A549 (cell line): Measurements from ENCODE around the gene MYO1D. TPM values are rescaled to one million over a fixed set of nuclear protein-coding genes. Genes with fewer than 3 reads are reported as not detected.

Source experiments
- ATAC-seq, 2 experiments: fragments of 200-7000 bp in 1 of 2; fragments of >200 bp in 1 of 2; cut with Nextera tagmentation in 1 of 2; cut with Tn5 transposase in 1 of 2; 3 replicates each; pipeline versions ENCODE4 v1.8.0 to v1.9.1; 2018 to 2020; ENCODE audit warnings: mild to moderate bottlenecking in 1 of 2, moderate library complexity in 1 of 2
- CTCF ChIA-PET: fragments of 300-600 bp; sonication (Branson Sonifier 250); formaldehyde crosslinking; extraction: SDS; loops from one replicate; lab custom pipeline; 2021; ENCODE audit warnings: antibody characterized with exemption, inconsistent platforms; lab: Yijun Ruan, JAX
- POLR2A ChIA-PET: fragments of 350-600 bp; formaldehyde crosslinking; extraction: SDS; loops from one replicate; lab custom pipeline; 2021; ENCODE audit warnings: antibody characterized with exemption, inconsistent platforms; lab: Yijun Ruan, JAX
- DNase-seq, 2 experiments: peaks; one replicate each; pipeline versions ENCODE4 v3.0.0 to v3.0.0-alpha.2; 2011 to 2016; ENCODE audit warnings: low read depth in 1 of 2, low spot score in 1 of 2
- FAIRE-seq: peaks from 2 replicates; lab custom pipeline; 2011; peaks lifted over from hg19 to GRCh38; lab: Jason Lieb, UNC
- H3K27ac ChIP-seq, 2 experiments: fragments of >200 bp; sonication (Bioruptor Twin); formaldehyde crosslinking; 3 replicates each; pipeline ENCODE4 v1.5.1; 2016 to 2017
- H3K4me1 ChIP-seq: fragments of >200 bp; sonication (Bioruptor Twin); formaldehyde crosslinking; 3 replicates; pipeline ENCODE4 v1.6.1; 2016
- H3K4me2 ChIP-seq: fragments of >200 bp; sonication (Bioruptor Twin); formaldehyde crosslinking; 3 replicates; pipeline ENCODE4 v1.6.1; 2016
- H3K4me3 ChIP-seq: fragments of >200 bp; sonication (Bioruptor Twin); formaldehyde crosslinking; 3 replicates; pipeline ENCODE4 v1.5.1; 2016
- H3K9me3 ChIP-seq: fragments of >200 bp; sonication (Bioruptor Twin); formaldehyde crosslinking; 3 replicates; pipeline ENCODE4 v1.6.1; 2016
- CBX8 ChIP-seq: fragments of 200-600 bp; sonication (generic); IDR thresholded peaks from 2 replicates; pipeline ENCODE4 v1.6.1; 2016
- CEBPB ChIP-seq, 2 experiments: fragments of >200 bp in 1 of 2; sonication (Bioruptor Twin) in 1 of 2; formaldehyde crosslinking in 1 of 2; IDR thresholded peaks; 2 replicates each; pipeline ENCODE4 v1.6.1; 2012 to 2016
- CHD4 ChIP-seq: fragments of 200-600 bp; sonication (generic); IDR thresholded peaks from 2 replicates; pipeline ENCODE4 v1.6.1; 2016; ENCODE audit warnings: antibody characterized with exemption, mild to moderate bottlenecking, borderline replicate concordance
- ELK1 ChIP-seq: fragments of 150-350 bp; IDR thresholded peaks from 2 replicates; pipeline ENCODE4 v1.6.1; 2014; ENCODE audit warnings: low read depth, mild to moderate bottlenecking, low read length
- EP300 ChIP-seq, 2 experiments: fragments of >200 bp; sonication (Bioruptor Twin); formaldehyde crosslinking; IDR thresholded peaks; 2 replicates in 1 of 2; 3 replicates in 1 of 2; pipeline ENCODE4 v1.6.1; 2016 to 2017
- FOSL2 ChIP-seq, 2 experiments: fragments of 450-650 bp in 1 of 2; fragments of >200 bp in 1 of 2; sonication (Bioruptor Twin) in 1 of 2; formaldehyde crosslinking; IDR thresholded peaks; 2 replicates each; pipeline versions ENCODE4 v1.5.0 to v1.6.1; 2016 to 2020; ENCODE audit warnings: mild to moderate bottlenecking in 1 of 2, moderate library complexity in 1 of 2
- GATA3 ChIP-seq: IDR thresholded peaks from 2 replicates; pipeline ENCODE4 v1.6.1; 2012; ENCODE audit warnings: borderline replicate concordance
- HMGXB4 ChIP-seq: fragments of 250-450 bp; sonication (Bioruptor Pico); IDR thresholded peaks from 2 replicates; pipeline ENCODE4 v1.5.0; 2021; ENCODE audit warnings: mild to moderate bottlenecking, moderate library complexity, borderline replicate concordance
- HOXB5 ChIP-seq: fragments of 250-450 bp; sonication (Bioruptor Pico); IDR thresholded peaks from 2 replicates; pipeline ENCODE4 v1.5.0; 2020; ENCODE audit warnings: mild to moderate bottlenecking, moderate library complexity
- JUN ChIP-seq, 2 experiments: fragments of >200 bp; sonication (Bioruptor Twin); formaldehyde crosslinking; IDR thresholded peaks; 2 replicates in 1 of 2; 3 replicates in 1 of 2; pipeline ENCODE4 v1.6.1; 2016 to 2017
- KDM5A ChIP-seq: fragments of 200-600 bp; sonication (generic); IDR thresholded peaks from 2 replicates; pipeline ENCODE4 v1.6.1; 2016; ENCODE audit warnings: antibody characterized with exemption, mild to moderate bottlenecking
- MAX ChIP-seq: IDR thresholded peaks from 2 replicates; pipeline ENCODE4 v1.6.1; 2012
- NFE2L2 ChIP-seq: fragments of 150-350 bp; conservative IDR thresholded peaks from 2 replicates; pipeline ENCODE4 v1.6.1; 2014; ENCODE audit warnings: low read length
- NPAS2 ChIP-seq: fragments of 250-450 bp; sonication (Bioruptor Pico); IDR thresholded peaks from 2 replicates; pipeline ENCODE4 v1.8.0; 2022; ENCODE audit warnings: mild to moderate bottlenecking, moderate library complexity, borderline replicate concordance
- PHF8 ChIP-seq: fragments of 200-600 bp; sonication (generic); IDR thresholded peaks from 2 replicates; pipeline ENCODE4 v1.6.1; 2016; ENCODE audit warnings: low read depth, mild to moderate bottlenecking, antibody characterized with exemption, moderate library complexity, borderline replicate concordance
- POLR2A ChIP-seq: IDR thresholded peaks from 2 replicates; pipeline ENCODE4 v1.6.1; 2012; ENCODE audit warnings: mild to moderate bottlenecking, low read length
- RAD21 ChIP-seq, 2 experiments: fragments of >200 bp in 1 of 2; sonication (Bioruptor Twin) in 1 of 2; formaldehyde crosslinking in 1 of 2; IDR thresholded peaks in 1 of 2; conservative IDR thresholded peaks in 1 of 2; 2 replicates in 1 of 2; 3 replicates in 1 of 2; pipeline ENCODE4 v1.6.1; 2012 to 2018; ENCODE audit warnings: inconsistent platforms in 1 of 2
- RARB ChIP-seq: fragments of 250-450 bp; sonication (Bioruptor Pico); IDR thresholded peaks from 2 replicates; pipeline ENCODE4 v1.8.0; 2021; ENCODE audit warnings: mild to moderate bottlenecking, moderate library complexity
- REST ChIP-seq: fragments of 200-600 bp; sonication (generic); IDR thresholded peaks from 2 replicates; pipeline ENCODE4 v1.6.1; 2016; ENCODE audit warnings: antibody characterized with exemption, mild to moderate bottlenecking, moderate library complexity
- RFX5 ChIP-seq: fragments of 450-650 bp; IDR thresholded peaks from 2 replicates; pipeline ENCODE4 v1.7.1; 2014; ENCODE audit warnings: antibody characterized with exemption, mild to moderate bottlenecking, moderate library complexity
- WGBS: methylation state at CpG from one replicate; pipeline ENCODE4 v1.1.6; 2017; ENCODE audit errors: missing lambda C conversion rate; 5-methylcytosine and 5-hydroxymethylcytosine counted together
- polyA plus RNA-seq, 4 experiments: library from polyadenylated mRNA; depleted of rRNA in 3 of 4; stranded (reverse); fragments of >200 nt; fragmentation: RNase III in 1 of 4; extraction: RNeasy Plus Mini Kit Qiagen cat#74134 plus additional on column Dnase treatment in 1 of 4; gene quantifications; 2 replicates in 3 of 4; 3 replicates in 1 of 4; pipeline ENCODE4 v1.2.3, GENCODE V29; 2011 to 2017
- TF ChIP-seq, protein P1 (sequence below): IDR thresholded peaks from 2 replicates; pipeline ENCODE4 v1.6.1; 2012; ENCODE audit warnings: low read depth, borderline replicate concordance
- TF ChIP-seq, protein P2 (sequence below): fragments of >200 bp; sonication (Bioruptor Twin); formaldehyde crosslinking; IDR thresholded peaks from 3 replicates; pipeline ENCODE4 v1.5.1; 2016

MYO1D gene
- polyA plus RNA-seq, 2 of the 4 experiments (the other 2 are of a cell fraction): 2.8 to 4.2 TPM

GRCh38 chr17:32671896-32672295 is 205.0 kb downstream of the MYO1D start:
- ATAC-seq: no peak
- ChIA-PET POLR2A (no interaction called here), CTCF (interaction anchor here (0.8 kb wide), 1 partner anchor 13 kb away, joined by 4 read pairs; no protein-coding TSS in a partner anchor)
- no peak overlapping the region for H3K4me3 ChIP-seq
- DNase-seq: no peak
- FAIRE-seq: no peak
- H3K4me1 ChIP-seq: no peaks in the 10 kb centered on the region
- 86% methylated on average over 1 of the region's 1 CpG for WGBS
- TF ChIP-seq, protein P1, sequence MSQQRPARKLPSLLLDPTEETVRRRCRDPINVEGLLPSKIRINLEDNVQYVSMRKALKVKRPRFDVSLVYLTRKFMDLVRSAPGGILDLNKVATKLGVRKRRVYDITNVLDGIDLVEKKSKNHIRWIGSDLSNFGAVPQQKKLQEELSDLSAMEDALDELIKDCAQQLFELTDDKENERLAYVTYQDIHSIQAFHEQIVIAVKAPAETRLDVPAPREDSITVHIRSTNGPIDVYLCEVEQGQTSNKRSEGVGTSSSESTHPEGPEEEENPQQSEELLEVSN: no peak
- TF ChIP-seq, protein P2, sequence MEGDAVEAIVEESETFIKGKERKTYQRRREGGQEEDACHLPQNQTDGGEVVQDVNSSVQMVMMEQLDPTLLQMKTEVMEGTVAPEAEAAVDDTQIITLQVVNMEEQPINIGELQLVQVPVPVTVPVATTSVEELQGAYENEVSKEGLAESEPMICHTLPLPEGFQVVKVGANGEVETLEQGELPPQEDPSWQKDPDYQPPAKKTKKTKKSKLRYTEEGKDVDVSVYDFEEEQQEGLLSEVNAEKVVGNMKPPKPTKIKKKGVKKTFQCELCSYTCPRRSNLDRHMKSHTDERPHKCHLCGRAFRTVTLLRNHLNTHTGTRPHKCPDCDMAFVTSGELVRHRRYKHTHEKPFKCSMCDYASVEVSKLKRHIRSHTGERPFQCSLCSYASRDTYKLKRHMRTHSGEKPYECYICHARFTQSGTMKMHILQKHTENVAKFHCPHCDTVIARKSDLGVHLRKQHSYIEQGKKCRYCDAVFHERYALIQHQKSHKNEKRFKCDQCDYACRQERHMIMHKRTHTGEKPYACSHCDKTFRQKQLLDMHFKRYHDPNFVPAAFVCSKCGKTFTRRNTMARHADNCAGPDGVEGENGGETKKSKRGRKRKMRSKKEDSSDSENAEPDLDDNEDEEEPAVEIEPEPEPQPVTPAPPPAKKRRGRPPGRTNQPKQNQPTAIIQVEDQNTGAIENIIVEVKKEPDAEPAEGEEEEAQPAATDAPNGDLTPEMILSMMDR: no peak
- TF ChIP-seq PHF8: no peak
- no peak for TF ChIP-seq NFE2L2
- TF ChIP-seq FOSL2 (IDR thresholded peaks at IDR 0.05): no peak
- TF ChIP-seq FOSL2 (CRISPR knock-in tag; IDR thresholded peaks at IDR 0.05): no peak
- TF ChIP-seq CHD4: no peak
- TF ChIP-seq HOXB5: no peak
- no peak for TF ChIP-seq EP300 (IDR thresholded peaks at IDR 0.05)
- TF ChIP-seq RARB (CRISPR knock-in tag): no peak
- no peak for TF ChIP-seq ELK1
- no peak for TF ChIP-seq KDM5A
- no peak for TF ChIP-seq MAX
- no peak for TF ChIP-seq RAD21 (conservative IDR thresholded peaks at IDR 0.05 in 1 of 2, IDR thresholded peaks at IDR 0.05 in 1 of 2)
- TF ChIP-seq REST: no peak
- no peak for TF ChIP-seq JUN (IDR thresholded peaks at IDR 0.05)
- TF ChIP-seq CBX8: no peak
- no peak for TF ChIP-seq NPAS2 (CRISPR knock-in tag)
- H3K9me3 ChIP-seq: no peaks in the 10 kb centered on the region
- H3K4me2 ChIP-seq: no peak overlapping the region
- no peak overlapping the region for H3K27ac ChIP-seq

GRCh38 chr17:32664936-32665583 is 211.9 kb downstream of the MYO1D start:
- Histone ChIP-seq H3K9me3 (no peaks in the 10 kb centered on the region), H3K4me1 (no peaks in the 10 kb centered on the region), H3K4me2 (no peak overlapping the region), H3K4me3 (no peak overlapping the region), H3K27ac (no peak overlapping the region)
- DNase-seq: no peak
- no peak for ATAC-seq
- ChIA-PET CTCF (no interaction called here), POLR2A (no interaction called here)
- FAIRE-seq: no peak
- 75% methylated on average over 9 of the region's 9 CpGs for WGBS
- TF ChIP-seq CEBPB (IDR thresholded peaks at IDR 0.05): no peak
- no peak for TF ChIP-seq RFX5
- TF ChIP-seq HMGXB4 (CRISPR knock-in tag): no peak
- TF ChIP-seq GATA3: no peak
- TF ChIP-seq RAD21 (conservative IDR thresholded peaks at IDR 0.05 in 1 of 2, IDR thresholded peaks at IDR 0.05 in 1 of 2): no peak
- TF ChIP-seq HOXB5: no peak
- TF ChIP-seq, protein P2: no peak
- no peak for TF ChIP-seq POLR2A
